ENCODE measurements around the gene VCL. TPM values are rescaled to one million over a fixed set of nuclear protein-coding genes. Genes with fewer than 3 reads are reported as not detected.

The VCL gene
- total RNA-seq, 1 experiment from 2014 or later: 92.2 TPM

GRCh38 chr10:73968098-73968521 lies 29.8 kb upstream of the VCL start:
- no peaks in the 10 kb centered on the region for H3K36me3 Mint-ChIP-seq (ENCODE audit: insufficient read depth, unreplicated experiment)
- peaks cover 13% of the 10 kb centered on the region for H3K4me1 Mint-ChIP-seq (ENCODE audit: low read depth, unreplicated experiment)
- Histone ChIP-seq H3K4me1 (peaks cover 26% of the 10 kb centered on the region), H3K27me3 (replicated peaks; ENCODE audit: control insufficient read depth, insufficient read depth, low read length) (no peaks in the 10 kb centered on the region), H3K4me3 (ENCODE audit: low read depth, low read length) (no peak overlapping the region), H3K36me3 (ENCODE audit: control insufficient read depth, insufficient read depth, low read length) (no peaks in the 10 kb centered on the region), H3K9me3 (no peaks in the 10 kb centered on the region)
- no peaks in the 10 kb centered on the region for H3K27me3 Mint-ChIP-seq (ENCODE audit: insufficient read depth, unreplicated experiment)
- H3K4me3 Mint-ChIP-seq (ENCODE audit: unreplicated experiment): no peak overlapping the region
- BruUV-seq (replicated peaks): no TSS peak
- no peaks in the 10 kb centered on the region for H3K9me3 Mint-ChIP-seq (ENCODE audit: unreplicated experiment)
- no peak for DNase-seq
- ChIA-PET POLR2A (interaction anchor here (1.2 kb wide), 1 partner anchor 31 kb away, joined by 5 read pairs; no protein-coding TSS in a partner anchor), CTCF (interaction anchor here (1.1 kb wide), 1 partner anchor 88 kb away, joined by 3 read pairs; no protein-coding TSS in a partner anchor)
- intact Hi-C loops (cut with micrococcal nuclease; ENCODE audit: unreplicated experiment): no loop called here
- no peak for TF ChIP-seq CTCF (IDR thresholded peaks at IDR 0.05; ENCODE audit: insufficient read depth in 1 of 2, low read depth in 1 of 2, low read length in 1 of 2, severe bottlenecking in 1 of 2, unreplicated experiment in 1 of 2)
- H3K27ac Mint-ChIP-seq (ENCODE audit: unreplicated experiment): no peak overlapping the region

DNA sequence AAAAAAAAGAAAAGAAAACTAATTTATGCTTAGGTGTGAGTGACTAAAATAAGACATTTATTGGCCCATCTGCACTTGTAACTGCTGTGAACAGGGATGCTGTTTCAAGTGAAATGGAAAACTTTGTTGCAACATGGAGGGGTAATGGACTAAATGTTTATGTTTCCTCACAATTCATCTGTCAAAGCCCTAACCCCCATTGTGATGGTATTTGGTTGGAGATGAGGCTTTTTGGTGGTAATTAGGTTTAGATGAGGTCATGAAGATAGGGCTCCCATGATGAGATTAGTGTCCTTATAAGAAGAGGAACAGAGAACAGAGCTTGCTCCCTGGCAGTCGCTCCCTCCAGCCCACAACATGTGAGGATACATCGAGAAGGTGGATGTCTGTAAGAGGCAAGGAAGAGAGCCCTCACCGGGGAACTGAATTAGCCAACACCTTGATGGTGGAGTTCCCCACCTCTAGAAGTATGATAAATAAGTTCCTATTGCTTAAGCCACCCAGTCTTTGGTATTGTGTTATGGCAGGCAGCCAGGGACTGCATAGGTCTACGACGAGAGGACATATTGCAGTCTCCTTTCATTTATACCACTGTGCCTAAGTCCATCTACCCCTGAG lies 28.6 kb upstream of the VCL start:
- Histone ChIP-seq H3K36me3 (ENCODE audit: control insufficient read depth, insufficient read depth, low read length) (no peaks in the 10 kb centered on the region), H3K4me3 (ENCODE audit: low read depth, low read length) (no peak overlapping the region), H3K9me3 (no peaks in the 10 kb centered on the region), H3K4me1 (peaks cover 26% of the 10 kb centered on the region), H3K27me3 (replicated peaks; ENCODE audit: control insufficient read depth, insufficient read depth, low read length) (no peaks in the 10 kb centered on the region)
- CTCF ChIA-PET: interaction anchor here (0.6 to 0.7 kb wide), 2 partner anchors 30 to 47 kb away, joined by 3 read pairs; no protein-coding TSS in a partner anchor
- Mint-ChIP-seq H3K9me3 (ENCODE audit: unreplicated experiment) (no peaks in the 10 kb centered on the region), H3K27ac (ENCODE audit: unreplicated experiment) (no peak overlapping the region), H3K4me3 (ENCODE audit: unreplicated experiment) (no peak overlapping the region), H3K36me3 (ENCODE audit: insufficient read depth, unreplicated experiment) (no peaks in the 10 kb centered on the region), H3K27me3 (ENCODE audit: insufficient read depth, unreplicated experiment) (no peaks in the 10 kb centered on the region), H3K4me1 (ENCODE audit: low read depth, unreplicated experiment) (peaks cover 13% of the 10 kb centered on the region)
- no TSS peak for BruUV-seq (replicated peaks)
- no peak for DNase-seq
- intact Hi-C loops (cut with micrococcal nuclease; ENCODE audit: unreplicated experiment): no loop called here
- POLR2A ChIA-PET: no interaction called here
- no peak for TF ChIP-seq CTCF (IDR thresholded peaks at IDR 0.05; ENCODE audit: insufficient read depth in 1 of 2, low read depth in 1 of 2, low read length in 1 of 2, severe bottlenecking in 1 of 2, unreplicated experiment in 1 of 2)

DNA sequence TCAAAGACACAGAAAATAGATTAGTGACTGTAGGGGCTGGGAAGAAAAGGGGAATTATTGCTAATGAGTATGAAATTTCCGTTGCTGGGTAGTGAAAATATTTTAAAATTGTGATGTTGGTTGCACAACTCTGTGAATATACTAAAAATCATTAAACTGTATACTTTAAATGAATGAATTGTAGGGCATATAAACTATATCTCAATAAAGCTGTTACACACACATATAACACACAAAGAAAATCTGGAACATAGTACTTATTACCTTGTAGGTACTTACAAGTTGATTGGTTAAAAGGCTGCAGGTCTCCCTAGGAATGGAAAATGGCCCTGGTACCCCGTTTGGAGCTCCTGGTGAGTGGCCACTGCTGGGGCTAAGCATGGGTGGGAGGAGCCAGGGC lies 27.1 kb upstream of the VCL start:
- Mint-ChIP-seq H3K36me3 (ENCODE audit: insufficient read depth, unreplicated experiment) (no peaks in the 10 kb centered on the region), H3K27ac (ENCODE audit: unreplicated experiment) (no peak overlapping the region), H3K4me1 (ENCODE audit: low read depth, unreplicated experiment) (peaks cover 9% of the 10 kb centered on the region), H3K4me3 (ENCODE audit: unreplicated experiment) (no peak overlapping the region), H3K27me3 (ENCODE audit: insufficient read depth, unreplicated experiment) (no peaks in the 10 kb centered on the region), H3K9me3 (ENCODE audit: unreplicated experiment) (peaks cover 10% of the 10 kb centered on the region)
- no peak for DNase-seq
- intact Hi-C loops (cut with micrococcal nuclease; ENCODE audit: unreplicated experiment): no loop called here
- Histone ChIP-seq H3K27me3 (replicated peaks; ENCODE audit: control insufficient read depth, insufficient read depth, low read length) (no peaks in the 10 kb centered on the region), H3K4me1 (peaks cover 18% of the 10 kb centered on the region), H3K4me3 (ENCODE audit: low read depth, low read length) (no peak overlapping the region), H3K36me3 (ENCODE audit: control insufficient read depth, insufficient read depth, low read length) (no peaks in the 10 kb centered on the region), H3K9me3 (0 out of 2 replicates have a peak, but pooled peaks cover 4% of the 10 kb centered on the region)
- no peak for TF ChIP-seq CTCF (IDR thresholded peaks at IDR 0.05; ENCODE audit: insufficient read depth in 1 of 2, low read depth in 1 of 2, low read length in 1 of 2, severe bottlenecking in 1 of 2, unreplicated experiment in 1 of 2)
- BruUV-seq (replicated peaks): no TSS peak
- CTCF ChIA-PET: no interaction called here
- POLR2A ChIA-PET: no interaction called here
